NCI-H1930 (cell line): Measurements from ENCODE around the gene SNAI3.

Experiments used
- DNase-seq, 2 experiments: peaks; one replicate each; lab custom pipeline; 2025; lab: John Stamatoyannopoulos, UW

The SNAI3 gene

GRCh38 chr16:88691129-88691813 is 5.0 kb upstream of the SNAI3 start:
- DNase-seq: no peak

GRCh38 chr16:88690341-88691128 is 4.2 kb upstream of the SNAI3 start:
- DNase-seq: no peak

- DNase-seq: no peak
Observed at GRCh38 chr16:88688013-88688778, 1.9 kb upstream of the SNAI3 start.

- DNase-seq: no peak
Observed at GRCh38 chr16:88687676-88688012, 1.3 kb upstream of the SNAI3 start.

GRCh38 chr16:88687254-88687576 is 908 bp upstream of the SNAI3 start:
- no peak for DNase-seq

- DNase-seq: no peak
Observed at GRCh38 chr16:88686062-88686438, 257 bp downstream of the SNAI3 start.

GRCh38 chr16:88685156-88686061 is 898 bp downstream of the SNAI3 start:
- DNase-seq: no peak

GRCh38 chr16:88684569-88685155 is 1.6 kb downstream of the SNAI3 start:
- no peak for DNase-seq

- DNase-seq: no peak
Observed at GRCh38 chr16:88681709-88682451, 4.4 kb downstream of the SNAI3 start.

- DNase-seq: no peak
Observed at GRCh38 chr16:88681084-88681680, 5.1 kb downstream of the SNAI3 start.

- no peak for DNase-seq
Observed at GRCh38 chr16:88680554-88681083, 5.7 kb downstream of the SNAI3 start.

- no peak for DNase-seq
Observed at GRCh38 chr16:88678224-88678979, 7.9 kb downstream of the SNAI3 start.

GRCh38 chr16:88677721-88678120 is 8.6 kb downstream of the SNAI3 start:
- no peak for DNase-seq

GRCh38 chr16:88676502-88677242 is 9.6 kb downstream of the SNAI3 start:
- DNase-seq: no peak

GRCh38 chr16:88673716-88674379 is 12.5 kb downstream of the SNAI3 start:
- DNase-seq: no peak

GRCh38 chr16:88672776-88673175 is 13.5 kb downstream of the SNAI3 start:
- no peak for DNase-seq

- DNase-seq: no peak
Observed at GRCh38 chr16:88671806-88672205, 14.5 kb downstream of the SNAI3 start.

- no peak for DNase-seq
Observed at GRCh38 chr16:88669980-88670379, 16.3 kb downstream of the SNAI3 start.
